Neural cell (in vitro differentiated cells): ENCODE measurements around the gene RASGRP4. TPM values are rescaled to one million over a fixed set of nuclear protein-coding genes. Genes with fewer than 3 reads are reported as not detected.

Source experiments
- H2AFZ ChIP-seq: fragments of 200-600, 300-800 bp; sonication (generic), shearing (Covaris generic); 2 replicates; pipeline ENCODE4 v1.6.0; 2014; ENCODE audit warnings: low read depth, mild to moderate bottlenecking, antibody characterized with exemption, low read length, moderate library complexity
- H3F3A ChIP-seq: fragments of 200-600 bp; shearing (Covaris generic); 2 replicates; pipeline ENCODE4 v1.6.1; 2016; ENCODE audit warnings: mild to moderate bottlenecking, moderate library complexity, mixed read lengths, antibody characterized with exemption, low read length; ENCODE audit not compliant: insufficient read depth, poor library complexity, severe bottlenecking
- H3K27ac ChIP-seq: fragments of 200-600, 300-800 bp; sonication (generic), shearing (Covaris generic); 2 replicates; pipeline ENCODE4 v1.5.1; 2014; ENCODE audit warnings: mild to moderate bottlenecking, low read length, moderate library complexity
- H3K27me3 ChIP-seq: fragments of 300-800, 200-600 bp; sonication (generic), shearing (Covaris generic); 2 replicates; pipeline ENCODE4 v1.6.0; 2014; ENCODE audit warnings: mild to moderate bottlenecking, low read depth, low read length, moderate library complexity; ENCODE audit not compliant: insufficient read depth
- H3K36me3 ChIP-seq: fragments of 300-800, 200-600 bp; sonication (generic), shearing (Covaris generic); 2 replicates; pipeline ENCODE4 v1.5.1; 2014; ENCODE audit warnings: mild to moderate bottlenecking, antibody characterized with exemption, low read length, moderate library complexity; ENCODE audit not compliant: insufficient read depth
- H3K4me2 ChIP-seq: fragments of 300-800, 200-600 bp; sonication (generic), shearing (Covaris generic); 2 replicates; pipeline ENCODE4 v1.6.0; 2014; ENCODE audit warnings: mild to moderate bottlenecking, low read length
- H3K4me3 ChIP-seq: fragments of 300-800, 200-600 bp; sonication (generic), shearing (Covaris generic); 2 replicates; pipeline ENCODE4 v1.5.1; 2014; ENCODE audit warnings: mild to moderate bottlenecking, low read length, moderate library complexity
- H3K79me2 ChIP-seq: fragments of 200-600 bp; shearing (Covaris generic); replicated peaks from 2 replicates; pipeline ENCODE4 v1.6.0; 2014; ENCODE audit warnings: mild to moderate bottlenecking, low read length, moderate library complexity; ENCODE audit not compliant: insufficient read depth
- H3K9ac ChIP-seq: fragments of 300-800, 200-600 bp; sonication (generic), shearing (Covaris generic); 2 replicates; pipeline ENCODE4 v1.6.1; 2016; ENCODE audit warnings: mild to moderate bottlenecking, low read length, mixed read lengths
- H3K9me2 ChIP-seq: fragments of 200-600 bp; shearing (Covaris generic); 2 replicates; pipeline ENCODE4 v1.6.1; 2016; ENCODE audit warnings: mild to moderate bottlenecking, low read length, mixed read lengths; ENCODE audit not compliant: insufficient read depth
- H3K9me3 ChIP-seq: fragments of 200-600, 300-800 bp; sonication (generic), shearing (Covaris generic); 2 replicates; pipeline ENCODE4 v1.6.1; 2016; ENCODE audit warnings: mild to moderate bottlenecking, mixed run types, low read length, moderate library complexity, mixed read lengths
- H4K20me1 ChIP-seq: fragments of 200-600 bp; shearing (Covaris generic); 2 replicates; pipeline ENCODE4 v1.6.1; 2016; ENCODE audit warnings: mild to moderate bottlenecking, mixed run types; ENCODE audit not compliant: insufficient read depth
- EP300 ChIP-seq: fragments of 450-650 bp; conservative IDR thresholded peaks from 2 replicates; pipeline ENCODE4 v1.6.1; 2014; ENCODE audit warnings: antibody characterized with exemption, mild to moderate bottlenecking, moderate library complexity; ENCODE audit not compliant: poor library complexity, severe bottlenecking
- EZH2 ChIP-seq: fragments of 200-600, 300-800 bp; shearing (Covaris generic), sonication (generic); IDR thresholded peaks from 2 replicates; pipeline ENCODE4 v1.6.1; 2014; ENCODE audit warnings: antibody characterized with exemption, low read length, borderline replicate concordance, mild to moderate bottlenecking; ENCODE audit not compliant: insufficient read depth, poor library complexity, severe bottlenecking
- MXI1 ChIP-seq: fragments of 450-650 bp; conservative IDR thresholded peaks from 2 replicates; pipeline ENCODE4 v1.6.1; 2014; ENCODE audit warnings: antibody characterized with exemption, mild to moderate bottlenecking; ENCODE audit not compliant: poor library complexity, severe bottlenecking
- POLR2AphosphoS5 ChIP-seq: IDR thresholded peaks from 2 replicates; pipeline ENCODE4 v1.6.1; 2012
- RAD21 ChIP-seq: fragments of 450-650 bp; conservative IDR thresholded peaks from 2 replicates; pipeline ENCODE4 v1.6.1; 2014; ENCODE audit warnings: antibody characterized with exemption, mild to moderate bottlenecking, moderate library complexity
- SMC3 ChIP-seq: fragments of 450-650 bp; conservative IDR thresholded peaks from 2 replicates; pipeline ENCODE4 v1.6.1; 2014; ENCODE audit warnings: antibody characterized with exemption, mild to moderate bottlenecking, moderate library complexity; ENCODE audit not compliant: poor library complexity
- TAF1 ChIP-seq: IDR thresholded peaks from 2 replicates; pipeline ENCODE4 v1.6.1; 2012; ENCODE audit warnings: low read depth
- polyA plus RNA-seq: library from polyadenylated mRNA; depleted of rRNA; stranded (reverse); fragments of >200 nt; gene quantifications from 2 replicates; pipeline ENCODE4 v1.2.3, GENCODE V29; 2014
- TF ChIP-seq, protein P1 (sequence below): fragments of 450-650 bp; IDR thresholded peaks from 2 replicates; pipeline ENCODE4 v1.5.1; 2014; ENCODE audit warnings: antibody characterized with exemption, mild to moderate bottlenecking, moderate library complexity; ENCODE audit not compliant: poor library complexity, severe bottlenecking
- TF ChIP-seq, protein P2 (sequence below): IDR thresholded peaks from 2 replicates; pipeline ENCODE4 v1.6.1; 2012; ENCODE audit warnings: borderline replicate concordance

Gene RASGRP4
- polyA plus RNA-seq, 1 donor from 2014 or later, result not detected

DNA sequence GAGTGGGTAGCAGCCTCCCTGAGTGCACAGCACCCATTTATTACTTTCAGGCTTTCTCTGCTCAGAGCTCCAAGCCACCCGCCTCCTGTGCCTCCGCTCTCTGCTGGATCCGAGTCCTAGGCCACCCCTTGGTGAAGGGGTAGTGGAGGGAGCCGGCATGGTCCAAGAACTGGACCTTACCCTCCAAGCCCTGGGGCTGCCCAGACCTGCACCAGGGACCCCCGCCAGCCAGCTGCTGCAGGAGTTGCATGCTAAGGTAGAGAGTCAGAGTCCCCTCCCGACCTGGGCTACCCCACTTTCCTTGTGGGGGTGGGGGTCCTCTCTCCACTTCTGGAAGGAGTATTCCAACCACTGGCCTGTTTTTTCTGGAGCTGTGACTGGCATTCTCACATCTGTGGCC is 21.2 kb downstream of the RASGRP4 start:
- Histone ChIP-seq H3K4me3 (no peak overlapping the region), H4K20me1 (no peaks in the 10 kb centered on the region), H3K27ac (no peak overlapping the region), H3K9ac (no peak overlapping the region), H3K36me3 (no peaks in the 10 kb centered on the region), H3F3A (peaks cover 3% of the 10 kb centered on the region), H3K9me2 (no peaks in the 10 kb centered on the region), H2AFZ (no peak overlapping the region), H3K9me3 (no peaks in the 10 kb centered on the region), H3K4me2 (no peak overlapping the region), H3K27me3 (no peaks in the 10 kb centered on the region), H3K79me2 (no peaks in the 10 kb centered on the region)
- TF ChIP-seq TAF1 (no peak), SMC3 (no peak), POLR2AphosphoS5 (no peak), RAD21 (no peak), EP300 (no peak), EZH2 (no peak), MXI1 (no peak)
- TF ChIP-seq, protein P1, sequence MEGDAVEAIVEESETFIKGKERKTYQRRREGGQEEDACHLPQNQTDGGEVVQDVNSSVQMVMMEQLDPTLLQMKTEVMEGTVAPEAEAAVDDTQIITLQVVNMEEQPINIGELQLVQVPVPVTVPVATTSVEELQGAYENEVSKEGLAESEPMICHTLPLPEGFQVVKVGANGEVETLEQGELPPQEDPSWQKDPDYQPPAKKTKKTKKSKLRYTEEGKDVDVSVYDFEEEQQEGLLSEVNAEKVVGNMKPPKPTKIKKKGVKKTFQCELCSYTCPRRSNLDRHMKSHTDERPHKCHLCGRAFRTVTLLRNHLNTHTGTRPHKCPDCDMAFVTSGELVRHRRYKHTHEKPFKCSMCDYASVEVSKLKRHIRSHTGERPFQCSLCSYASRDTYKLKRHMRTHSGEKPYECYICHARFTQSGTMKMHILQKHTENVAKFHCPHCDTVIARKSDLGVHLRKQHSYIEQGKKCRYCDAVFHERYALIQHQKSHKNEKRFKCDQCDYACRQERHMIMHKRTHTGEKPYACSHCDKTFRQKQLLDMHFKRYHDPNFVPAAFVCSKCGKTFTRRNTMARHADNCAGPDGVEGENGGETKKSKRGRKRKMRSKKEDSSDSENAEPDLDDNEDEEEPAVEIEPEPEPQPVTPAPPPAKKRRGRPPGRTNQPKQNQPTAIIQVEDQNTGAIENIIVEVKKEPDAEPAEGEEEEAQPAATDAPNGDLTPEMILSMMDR, result no peak
- TF ChIP-seq, protein P2, sequence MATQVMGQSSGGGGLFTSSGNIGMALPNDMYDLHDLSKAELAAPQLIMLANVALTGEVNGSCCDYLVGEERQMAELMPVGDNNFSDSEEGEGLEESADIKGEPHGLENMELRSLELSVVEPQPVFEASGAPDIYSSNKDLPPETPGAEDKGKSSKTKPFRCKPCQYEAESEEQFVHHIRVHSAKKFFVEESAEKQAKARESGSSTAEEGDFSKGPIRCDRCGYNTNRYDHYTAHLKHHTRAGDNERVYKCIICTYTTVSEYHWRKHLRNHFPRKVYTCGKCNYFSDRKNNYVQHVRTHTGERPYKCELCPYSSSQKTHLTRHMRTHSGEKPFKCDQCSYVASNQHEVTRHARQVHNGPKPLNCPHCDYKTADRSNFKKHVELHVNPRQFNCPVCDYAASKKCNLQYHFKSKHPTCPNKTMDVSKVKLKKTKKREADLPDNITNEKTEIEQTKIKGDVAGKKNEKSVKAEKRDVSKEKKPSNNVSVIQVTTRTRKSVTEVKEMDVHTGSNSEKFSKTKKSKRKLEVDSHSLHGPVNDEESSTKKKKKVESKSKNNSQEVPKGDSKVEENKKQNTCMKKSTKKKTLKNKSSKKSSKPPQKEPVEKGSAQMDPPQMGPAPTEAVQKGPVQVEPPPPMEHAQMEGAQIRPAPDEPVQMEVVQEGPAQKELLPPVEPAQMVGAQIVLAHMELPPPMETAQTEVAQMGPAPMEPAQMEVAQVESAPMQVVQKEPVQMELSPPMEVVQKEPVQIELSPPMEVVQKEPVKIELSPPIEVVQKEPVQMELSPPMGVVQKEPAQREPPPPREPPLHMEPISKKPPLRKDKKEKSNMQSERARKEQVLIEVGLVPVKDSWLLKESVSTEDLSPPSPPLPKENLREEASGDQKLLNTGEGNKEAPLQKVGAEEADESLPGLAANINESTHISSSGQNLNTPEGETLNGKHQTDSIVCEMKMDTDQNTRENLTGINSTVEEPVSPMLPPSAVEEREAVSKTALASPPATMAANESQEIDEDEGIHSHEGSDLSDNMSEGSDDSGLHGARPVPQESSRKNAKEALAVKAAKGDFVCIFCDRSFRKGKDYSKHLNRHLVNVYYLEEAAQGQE, result no peak

DNA sequence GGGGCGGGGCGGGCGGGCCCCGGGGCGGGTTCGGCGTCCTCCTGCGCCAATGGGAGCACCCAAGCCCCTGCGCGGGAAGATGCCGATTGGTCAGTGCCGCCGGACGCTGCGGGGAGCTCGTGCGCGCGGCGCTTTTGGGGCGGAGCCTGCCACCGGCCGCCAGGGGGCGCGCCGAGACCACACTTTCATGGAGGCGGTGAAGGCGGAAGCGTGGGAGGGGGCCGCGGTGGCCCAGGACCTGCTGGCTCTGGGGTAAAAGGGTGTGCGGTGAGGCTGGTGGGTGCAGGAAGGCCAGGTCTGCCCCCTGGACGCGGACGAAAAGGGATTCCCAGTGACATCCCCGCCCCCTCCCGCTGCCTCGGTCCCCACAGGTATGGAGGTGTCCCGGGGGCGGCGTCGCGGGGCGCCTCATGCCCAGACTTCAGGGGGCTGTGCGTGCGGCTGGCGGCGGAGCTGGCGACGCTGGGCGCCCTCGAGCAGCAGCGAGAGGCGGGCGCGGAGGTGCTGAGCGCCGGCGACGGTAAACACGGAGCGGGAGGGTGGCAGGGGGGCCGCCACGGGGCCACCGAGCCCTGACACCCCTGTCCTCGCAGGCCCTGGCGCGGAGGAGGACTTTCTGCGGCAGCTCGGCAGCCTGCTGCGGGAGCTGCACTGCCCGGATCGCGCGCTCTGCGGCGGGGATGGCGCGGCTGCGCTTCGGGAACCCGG is 22.9 kb downstream of the RASGRP4 start, which contains the start of gene FAM98C:
FAM98C (plus strand) TSS at position 127 of the 708 bp plus-strand sequence; CDS start at position 188, 61 bp downstream.
- H3K27ac ChIP-seq, result peak within 1 kb of the TSS; percentile 85
- no peaks in the 10 kb centered on the region for H3K9me3 ChIP-seq
- H3K79me2 ChIP-seq, result no peaks in the 10 kb centered on the region
- no peaks in the 10 kb centered on the region for H3K9me2 ChIP-seq
- no peaks in the 10 kb centered on the region for H4K20me1 ChIP-seq
- no peaks in the 10 kb centered on the region for H3K36me3 ChIP-seq
- H3K4me2 ChIP-seq, result peak within 1 kb of the TSS; percentile 62
- H3F3A ChIP-seq, result peaks cover 3% of the 10 kb centered on the region
- H3K9ac ChIP-seq, result peak within 1 kb of the TSS; percentile 79
- no peaks in the 10 kb centered on the region for H3K27me3 ChIP-seq
- peak within 1 kb of the TSS; percentile 56 for H2AFZ ChIP-seq
- H3K4me3 ChIP-seq, result peak within 1 kb of the TSS; percentile 95
- TF ChIP-seq SMC3 (peak; percentile 87), RAD21 (peak; percentile 98), MXI1 (peak; percentile 89), EP300 (peak; percentile 19), EZH2 (no peak), POLR2AphosphoS5 (peak; percentile 61), TAF1 (peak; percentile 82)
- TF ChIP-seq, protein P2, result peak; percentile 65
- TF ChIP-seq, protein P1, result peak; percentile 99
